CD4-positive, alpha-beta T cell treated with Interleukin-12 subunit alpha and Interleukin-12 subunit beta, for 1 hour (primary cell): ENCODE measurements around the gene NPIPA2.
"Not testable (repeated sequence)": the region's sequence is repeated elsewhere in the genome, so short reads cannot be mapped to it uniquely, and the experiment has no call there.

Experiments
- DNase-seq: peaks from one replicate; pipeline ENCODE4 v3.0.0-alpha.2; 2020

The NPIPA2 gene

DNA sequence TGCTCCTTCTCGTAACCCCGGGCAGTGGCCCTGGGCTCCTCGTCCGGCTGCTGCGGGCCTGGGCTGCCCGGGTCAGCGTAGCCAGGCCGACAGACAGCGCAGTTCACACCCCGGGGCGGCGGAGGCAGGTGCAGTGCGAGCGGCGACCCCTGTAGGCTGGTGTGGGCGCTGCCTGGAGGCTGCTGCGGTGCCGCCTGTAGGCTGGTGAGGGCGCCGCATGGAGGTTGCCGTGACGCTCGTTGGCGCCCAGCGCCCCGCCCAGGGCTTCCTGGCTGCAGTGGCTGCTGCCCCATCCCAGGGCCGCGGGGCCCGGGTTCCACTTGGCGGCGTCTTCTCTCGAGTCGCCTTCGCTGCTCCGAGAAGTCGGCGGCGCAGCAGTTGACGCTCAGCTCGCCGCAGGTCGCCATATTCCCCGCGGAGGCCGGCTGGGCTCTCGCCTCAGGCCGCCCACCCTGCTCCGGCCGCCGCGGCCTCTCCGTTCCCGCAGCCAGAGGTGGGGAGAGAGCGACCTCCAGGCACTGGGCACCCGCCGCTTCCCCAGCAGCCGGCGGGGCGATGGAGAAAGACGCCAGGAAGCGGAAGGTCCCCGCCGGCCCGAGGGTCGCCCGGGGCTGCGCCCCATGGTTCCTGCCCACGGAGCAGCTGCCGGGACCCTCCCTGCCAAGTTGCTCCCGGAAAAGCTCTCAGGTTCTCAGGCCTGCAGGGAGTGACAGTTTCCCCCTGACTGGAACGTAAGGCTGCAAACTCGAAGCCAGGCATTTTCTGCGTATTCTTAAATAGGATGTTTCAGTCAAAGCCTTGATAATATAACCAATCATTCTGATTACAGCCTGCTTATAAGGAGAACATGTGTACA, at the start of gene NPIPA2:
TSS of gene NPIPA2 (plus strand) at position 261 of the 856 bp plus-strand sequence. CDS start 5,533 bp downstream, outside the sequence.
- not testable (repeated sequence) for DNase-seq

- not testable (repeated sequence) for DNase-seq
Measured at GRCh38 chr16:14694129-14694528, 48.2 kb upstream of the NPIPA2 start, which contains the start of gene PLA2G10. TSS of gene PLA2G10 (minus strand) at chr16:14694308. CDS start at chr16:14694229, 79 bp downstream.

DNA sequence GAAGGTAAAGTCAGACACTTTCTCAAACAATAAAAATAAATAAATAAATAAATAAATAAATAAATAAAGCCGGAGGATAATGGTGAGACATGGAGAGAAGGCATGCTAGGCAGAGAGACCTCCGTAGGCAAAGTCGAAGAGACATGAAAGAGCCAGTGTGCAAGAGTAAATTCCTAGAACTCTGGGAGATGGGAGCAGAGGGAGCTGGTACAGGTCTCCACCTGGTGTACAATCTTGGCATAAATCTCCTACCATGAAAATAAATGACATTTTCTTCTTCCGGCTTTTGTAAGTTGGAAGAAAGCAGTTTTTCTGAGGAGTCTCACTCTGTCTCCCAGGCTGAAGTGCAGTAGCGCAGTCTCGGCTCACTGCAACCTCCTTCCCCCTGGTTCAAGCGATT, 40.5 kb upstream of the NPIPA2 start:
- DNase-seq: not testable (repeated sequence)

GRCh38 chr16:14702672-14703071, 39.7 kb upstream of the NPIPA2 start:
- not testable (repeated sequence) for DNase-seq

DNA sequence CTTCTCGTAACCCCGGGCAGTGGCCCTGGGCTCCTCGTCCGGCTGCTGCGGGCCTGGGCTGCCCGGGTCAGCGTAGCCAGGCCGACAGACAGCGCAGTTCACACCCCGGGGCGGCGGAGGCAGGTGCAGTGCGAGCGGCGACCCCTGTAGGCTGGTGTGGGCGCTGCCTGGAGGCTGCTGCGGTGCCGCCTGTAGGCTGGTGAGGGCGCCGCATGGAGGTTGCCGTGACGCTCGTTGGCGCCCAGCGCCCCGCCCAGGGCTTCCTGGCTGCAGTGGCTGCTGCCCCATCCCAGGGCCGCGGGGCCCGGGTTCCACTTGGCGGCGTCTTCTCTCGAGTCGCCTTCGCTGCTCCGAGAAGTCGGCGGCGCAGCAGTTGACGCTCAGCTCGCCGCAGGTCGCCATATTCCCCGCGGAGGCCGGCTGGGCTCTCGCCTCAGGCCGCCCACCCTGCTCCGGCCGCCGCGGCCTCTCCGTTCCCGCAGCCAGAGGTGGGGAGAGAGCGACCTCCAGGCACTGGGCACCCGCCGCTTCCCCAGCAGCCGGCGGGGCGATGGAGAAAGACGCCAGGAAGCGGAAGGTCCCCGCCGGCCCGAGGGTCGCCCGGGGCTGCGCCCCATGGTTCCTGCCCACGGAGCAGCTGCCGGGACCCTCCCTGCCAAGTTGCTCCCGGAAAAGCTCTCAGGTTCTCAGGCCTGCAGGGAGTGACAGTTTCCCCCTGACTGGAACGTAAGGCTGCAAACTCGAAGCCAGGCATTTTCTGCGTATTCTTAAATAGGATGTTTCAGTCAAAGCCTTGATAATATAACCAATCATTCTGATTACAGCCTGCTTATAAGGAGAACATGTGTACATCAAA, 38.9 kb upstream of the NPIPA2 start, which contains the start of gene NPIPA3:
TSS of gene NPIPA3 (plus strand) at position 256 of the 856 bp plus-strand sequence. CDS start 5,533 bp downstream, outside the sequence.
- not testable (repeated sequence) for DNase-seq

DNA sequence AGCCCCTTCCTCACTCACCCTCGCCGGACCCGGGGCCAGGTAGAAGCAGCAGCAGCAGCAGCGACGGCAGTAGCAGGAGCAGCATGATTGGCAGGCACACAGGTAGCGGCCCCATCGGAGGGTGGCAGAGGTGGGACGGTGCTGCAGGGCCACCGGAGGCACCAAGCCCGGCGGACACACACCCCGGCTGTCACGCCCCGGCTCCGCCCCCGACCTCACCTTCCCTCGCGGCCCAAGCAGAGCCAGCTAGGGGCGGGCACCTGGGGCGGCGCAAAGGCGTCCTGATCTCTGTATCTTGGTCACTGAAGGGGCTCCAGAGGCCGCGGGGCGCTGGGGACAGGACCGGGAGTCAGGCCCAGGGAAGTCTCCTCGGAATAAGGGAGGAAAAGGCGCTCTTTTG, 9.1 kb upstream of the NPIPA2 start:
- DNase-seq: not testable (repeated sequence)

- DNase-seq: not testable (repeated sequence)
Measured at GRCh38 chr16:14740832-14741385, 1.4 kb upstream of the NPIPA2 start.

DNA sequence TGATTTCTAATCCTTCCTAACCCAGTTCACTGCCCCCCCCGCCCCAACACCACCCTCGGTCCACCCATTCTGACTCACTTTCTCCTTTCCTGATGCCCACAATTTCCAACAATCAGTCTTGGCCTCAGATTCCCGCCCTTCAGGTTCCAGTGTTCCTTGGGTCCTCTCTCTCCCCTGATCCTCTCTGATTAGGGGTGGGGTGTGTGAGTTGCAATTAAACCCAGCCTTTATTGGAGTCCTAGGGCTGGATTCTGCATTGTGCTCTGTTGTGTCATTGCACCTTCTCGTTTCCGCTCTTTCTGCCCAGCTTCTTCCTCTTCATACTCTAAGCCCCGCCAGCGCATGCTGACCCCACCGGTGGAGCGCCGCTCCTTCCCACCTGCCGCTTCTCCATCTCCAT, 539 bp upstream of the NPIPA2 start:
- not testable (repeated sequence) for DNase-seq

DNA sequence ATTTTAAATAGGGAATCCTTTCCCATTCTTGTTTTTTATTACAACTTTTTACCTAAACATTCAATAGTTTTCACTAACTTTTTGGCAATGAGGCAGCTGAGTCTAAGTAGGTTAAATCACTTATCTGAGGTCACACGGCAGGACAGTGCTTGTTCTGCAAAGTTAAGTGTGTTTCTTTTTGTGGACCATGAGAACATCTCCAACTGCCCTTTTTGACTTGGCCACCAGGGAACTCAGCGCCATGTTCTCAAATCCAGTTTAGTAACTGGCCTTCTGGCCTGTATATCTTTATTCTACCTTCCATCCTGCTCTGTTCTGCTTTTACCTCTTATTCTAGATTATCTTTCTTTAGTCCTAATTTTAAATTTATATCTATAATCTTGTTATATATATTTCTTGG, 31.3 kb downstream of the NPIPA2 start:
- not testable (repeated sequence) for DNase-seq

GRCh38 chr16:14775624-14776023, 33.3 kb downstream of the NPIPA2 start:
- not testable (repeated sequence) for DNase-seq

DNA sequence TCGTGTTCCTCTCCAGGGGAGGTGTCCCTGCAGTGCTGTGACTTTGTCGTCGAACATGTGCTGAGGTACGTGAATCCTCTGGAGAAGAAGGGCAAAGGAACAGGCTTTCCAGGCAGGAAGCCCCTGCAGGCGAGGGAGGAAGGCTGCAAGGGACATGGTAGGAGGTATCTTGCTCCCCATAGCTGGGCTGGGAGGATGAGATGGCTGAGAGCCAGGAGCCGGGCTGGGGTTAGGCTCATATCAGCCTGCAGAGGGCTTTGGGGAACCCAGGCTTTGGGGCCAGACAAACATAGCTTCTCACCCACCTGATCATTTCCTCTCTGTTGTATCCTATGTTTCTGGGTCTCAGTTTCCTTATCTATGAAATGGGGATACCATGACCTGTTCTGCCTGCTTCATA, 34.4 kb downstream of the NPIPA2 start:
- not testable (repeated sequence) for DNase-seq

- not testable (repeated sequence) for DNase-seq
Measured at GRCh38 chr16:14779368-14779877, 37.1 kb downstream of the NPIPA2 start.

GRCh38 chr16:14786180-14786579, 43.8 kb downstream of the NPIPA2 start:
- DNase-seq: not testable (repeated sequence)

DNA sequence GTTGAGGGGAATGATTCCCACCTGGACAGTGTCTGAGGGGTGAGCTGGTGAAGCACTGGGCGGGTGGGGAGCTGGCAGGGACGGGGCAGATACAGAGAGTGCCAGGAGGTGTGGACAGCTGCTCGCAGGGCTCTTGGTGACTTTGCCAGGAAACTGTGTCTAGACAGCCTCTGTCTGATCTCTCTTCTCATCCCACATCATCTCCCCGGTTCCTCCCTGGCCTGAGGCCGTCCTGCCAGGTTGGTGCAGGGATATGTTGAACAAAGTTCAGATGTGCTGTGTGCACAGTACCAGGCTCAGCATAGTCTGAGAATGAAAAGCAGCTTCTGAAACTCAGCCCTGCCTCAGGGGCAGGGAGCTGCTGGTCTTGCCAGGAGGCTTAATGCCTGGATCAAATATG, 47.2 kb downstream of the NPIPA2 start:
- not testable (repeated sequence) for DNase-seq

DNA sequence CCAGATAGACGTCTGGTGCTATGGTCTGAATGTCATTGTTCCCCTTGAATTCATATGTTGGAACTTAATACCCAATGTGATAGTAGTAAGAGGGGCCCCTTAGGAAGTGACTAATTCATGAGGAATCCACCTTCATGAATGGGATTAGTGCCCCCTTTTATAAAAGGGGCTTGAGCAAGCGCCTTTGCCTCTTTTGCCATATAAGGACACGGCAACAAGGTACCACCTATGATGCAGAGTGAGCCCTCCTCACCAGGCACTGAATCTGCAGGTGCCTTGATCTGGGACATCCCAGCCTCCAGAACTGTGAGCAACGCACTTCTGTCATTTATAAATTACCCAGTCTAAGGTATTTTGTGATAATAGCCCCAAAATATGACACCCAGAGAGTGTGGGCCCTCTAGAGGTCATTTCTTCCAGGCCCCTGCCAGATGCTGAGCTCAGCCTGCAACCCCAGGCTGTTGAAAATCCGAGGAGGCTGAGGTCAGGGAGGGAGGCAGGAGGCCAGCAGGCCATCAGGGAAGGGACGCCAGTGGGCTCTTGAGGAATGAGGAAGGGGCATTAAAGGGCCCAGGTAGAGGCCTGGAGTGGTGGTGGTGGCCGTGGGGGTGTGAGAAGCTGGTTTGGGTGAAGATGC, 48.1 kb downstream of the NPIPA2 start:
- DNase-seq: not testable (repeated sequence)

DNA sequence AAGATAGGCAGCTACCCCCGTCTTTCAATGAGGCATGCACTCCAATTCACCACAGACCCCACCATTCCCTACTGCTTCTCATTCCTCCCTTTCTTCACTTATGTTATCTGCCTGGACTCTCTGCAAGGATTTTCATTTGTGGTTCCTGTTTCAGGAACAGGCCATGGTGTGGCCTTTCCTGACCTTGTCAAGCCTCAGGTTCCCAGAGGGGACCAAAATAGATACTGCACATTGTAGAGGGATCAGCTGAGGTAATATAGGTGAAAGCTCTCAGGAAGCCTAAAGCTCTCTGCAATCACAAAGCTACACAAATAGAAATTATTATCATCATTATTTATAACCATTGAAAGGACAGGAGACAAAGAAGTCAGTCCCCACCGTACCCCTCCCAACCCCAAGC, 50.6 kb downstream of the NPIPA2 start:
- DNase-seq: not testable (repeated sequence)

- DNase-seq: not testable (repeated sequence)
Measured at GRCh38 chr16:14797558-14797957, 55.2 kb downstream of the NPIPA2 start.

DNA sequence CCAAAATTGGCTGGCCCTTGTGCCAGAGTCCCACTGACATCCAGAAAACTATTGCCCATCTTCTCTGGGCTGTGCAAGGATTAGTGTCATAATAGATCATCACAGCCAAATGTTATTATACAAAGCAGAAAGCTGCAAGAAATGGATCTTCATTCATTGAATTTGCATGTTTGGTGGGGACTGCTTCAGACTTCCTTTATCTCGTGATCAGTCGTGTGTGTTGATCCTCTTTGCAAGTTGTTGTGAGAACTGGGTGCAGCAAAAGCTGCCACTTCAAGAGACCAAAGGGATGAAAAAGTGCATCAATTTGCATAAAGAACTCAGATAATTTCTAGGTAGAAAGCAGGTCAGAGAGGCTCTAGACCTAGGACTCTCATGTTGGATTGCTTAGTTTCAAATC, 61.2 kb downstream of the NPIPA2 start:
- not testable (repeated sequence) for DNase-seq

DNA sequence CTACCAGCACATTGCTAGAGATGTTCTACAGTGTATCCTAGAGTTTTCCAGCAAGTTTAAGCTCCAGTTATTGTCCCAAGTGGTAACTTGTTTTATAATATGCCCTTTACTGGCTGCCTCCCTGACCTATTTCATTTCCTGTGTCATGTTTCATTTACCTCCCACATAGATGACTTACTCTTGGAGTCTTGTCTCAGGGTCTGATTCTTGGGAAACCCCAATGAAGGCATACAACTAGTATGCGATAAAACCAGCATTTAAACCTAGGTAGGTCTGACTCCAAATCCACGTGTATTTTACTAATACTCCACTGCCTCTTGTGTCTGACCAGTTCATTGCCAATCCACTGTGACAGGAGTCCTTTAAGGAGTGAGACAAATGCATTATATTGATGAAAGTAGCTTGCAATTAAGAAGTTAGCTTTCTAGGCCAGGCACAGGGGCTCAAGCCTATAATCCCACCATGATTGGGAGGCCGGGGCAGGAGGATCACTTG, 64.9 kb downstream of the NPIPA2 start:
- not testable (repeated sequence) for DNase-seq

DNA sequence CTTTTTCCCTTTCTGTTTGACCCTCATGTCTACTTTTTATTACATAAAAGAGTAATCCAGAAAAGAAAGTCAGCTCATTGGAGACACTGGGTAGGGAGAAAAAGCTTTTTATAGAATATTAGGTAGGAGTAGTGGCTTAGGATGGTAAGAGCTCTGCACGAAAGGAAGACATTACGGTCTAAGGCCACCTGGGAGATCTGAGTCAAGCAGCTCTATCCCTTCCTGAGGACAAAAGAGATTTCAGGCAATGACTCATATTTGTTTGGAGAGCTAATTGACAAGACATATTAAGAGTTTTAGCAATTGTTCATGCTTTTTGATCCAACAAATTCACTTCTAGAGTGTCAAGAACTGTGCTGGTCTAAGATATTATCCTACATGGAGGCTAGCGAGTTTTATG, 71.6 kb downstream of the NPIPA2 start:
- not testable (repeated sequence) for DNase-seq
